HG03196 (cell line): ENCODE data around the gene LYPD4.
"Not testable (repeated sequence)": the region's sequence is repeated elsewhere in the genome, so short reads cannot be mapped to it uniquely, and the experiment has no call there.

ENCODE experiments used
- ATAC-seq: cut with Tn5 transposase; IDR thresholded peaks from one replicate; pipeline ENCODE4 v1.9.1; 2021; ENCODE audit not compliant: unreplicated experiment

The LYPD4 gene

DNA sequence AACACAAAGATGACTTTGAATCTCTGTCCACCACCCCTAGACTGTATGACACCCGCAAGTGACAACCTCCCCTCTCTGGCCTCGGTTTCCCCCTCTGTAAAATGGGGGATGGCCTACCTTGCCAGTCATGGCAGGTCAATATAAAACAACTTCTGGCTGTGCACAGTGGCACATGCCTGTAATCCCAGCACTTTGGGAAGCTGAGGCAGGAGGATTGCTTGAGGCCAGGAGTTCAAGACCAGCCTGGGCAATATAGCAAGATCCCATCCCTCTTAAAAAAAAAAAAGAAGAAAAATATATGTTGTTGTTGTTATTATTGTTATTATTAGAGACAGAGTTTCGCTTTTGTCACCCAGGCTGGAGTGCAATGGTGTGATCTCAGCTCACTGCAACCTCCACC is 31.5 kb upstream of the LYPD4 start:
- not testable (repeated sequence) for ATAC-seq

DNA sequence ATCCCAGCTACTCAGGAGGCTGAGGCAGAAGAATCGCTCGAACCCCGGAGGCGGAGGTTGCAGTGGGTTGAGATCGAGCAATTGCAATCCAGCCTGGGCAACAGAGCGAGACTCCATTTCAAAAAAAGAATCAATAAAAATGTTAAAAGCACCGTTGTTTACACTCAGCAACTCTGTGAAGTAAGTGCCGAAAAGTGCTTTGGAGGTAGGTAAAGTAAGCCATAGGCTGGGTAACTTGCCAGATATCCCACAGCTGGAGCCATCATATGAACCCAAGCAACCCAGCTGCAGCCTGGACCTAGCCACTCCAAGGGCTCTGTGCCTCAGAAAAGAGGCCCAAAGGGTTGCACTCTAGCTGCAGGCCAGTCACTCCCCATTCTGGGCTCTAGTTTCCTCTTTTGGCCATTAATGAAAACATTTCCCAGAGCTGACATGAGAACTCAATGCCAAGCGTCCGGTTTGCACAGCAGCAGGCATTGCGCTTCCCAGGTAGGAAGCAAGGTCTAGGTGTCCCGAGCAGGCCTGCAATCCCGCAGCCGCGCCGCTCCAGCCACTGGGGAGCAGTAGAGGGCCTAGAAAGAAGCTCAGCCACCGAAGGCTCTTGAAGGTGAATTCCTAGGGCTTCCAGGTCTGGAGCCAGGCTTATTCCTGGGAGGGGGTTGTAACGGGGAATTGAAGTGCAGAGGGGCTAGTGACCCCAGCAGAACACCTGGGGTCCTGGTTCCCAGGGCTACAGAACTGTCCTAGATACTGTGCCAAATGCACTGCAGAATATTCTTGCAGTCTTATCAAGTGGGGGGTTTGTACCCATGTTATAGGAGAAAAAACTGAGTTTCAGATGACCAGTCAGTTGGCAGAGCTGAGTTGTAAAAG is 28.5 kb upstream of the LYPD4 start:
- ATAC-seq: no peak

DNA sequence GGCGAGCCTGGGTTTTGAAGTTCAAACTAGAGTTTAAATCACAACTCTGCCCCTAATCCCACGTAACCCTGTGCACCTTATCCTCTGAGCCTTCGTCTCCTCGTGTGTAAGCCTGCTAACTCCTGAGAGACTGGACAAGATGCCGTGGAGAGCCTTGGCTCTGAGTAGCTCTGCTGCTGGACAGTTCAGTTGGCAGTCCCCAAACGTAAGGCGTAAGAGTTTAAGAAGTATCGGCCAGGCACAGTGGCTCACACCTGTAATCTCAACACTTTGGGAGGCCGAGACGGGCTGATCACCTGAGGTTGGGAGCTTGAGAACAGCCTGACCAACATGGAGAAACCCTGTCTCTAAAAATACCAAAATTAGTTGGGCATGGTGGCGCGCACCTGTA is 27.9 kb upstream of the LYPD4 start:
- ATAC-seq: no peak

DNA sequence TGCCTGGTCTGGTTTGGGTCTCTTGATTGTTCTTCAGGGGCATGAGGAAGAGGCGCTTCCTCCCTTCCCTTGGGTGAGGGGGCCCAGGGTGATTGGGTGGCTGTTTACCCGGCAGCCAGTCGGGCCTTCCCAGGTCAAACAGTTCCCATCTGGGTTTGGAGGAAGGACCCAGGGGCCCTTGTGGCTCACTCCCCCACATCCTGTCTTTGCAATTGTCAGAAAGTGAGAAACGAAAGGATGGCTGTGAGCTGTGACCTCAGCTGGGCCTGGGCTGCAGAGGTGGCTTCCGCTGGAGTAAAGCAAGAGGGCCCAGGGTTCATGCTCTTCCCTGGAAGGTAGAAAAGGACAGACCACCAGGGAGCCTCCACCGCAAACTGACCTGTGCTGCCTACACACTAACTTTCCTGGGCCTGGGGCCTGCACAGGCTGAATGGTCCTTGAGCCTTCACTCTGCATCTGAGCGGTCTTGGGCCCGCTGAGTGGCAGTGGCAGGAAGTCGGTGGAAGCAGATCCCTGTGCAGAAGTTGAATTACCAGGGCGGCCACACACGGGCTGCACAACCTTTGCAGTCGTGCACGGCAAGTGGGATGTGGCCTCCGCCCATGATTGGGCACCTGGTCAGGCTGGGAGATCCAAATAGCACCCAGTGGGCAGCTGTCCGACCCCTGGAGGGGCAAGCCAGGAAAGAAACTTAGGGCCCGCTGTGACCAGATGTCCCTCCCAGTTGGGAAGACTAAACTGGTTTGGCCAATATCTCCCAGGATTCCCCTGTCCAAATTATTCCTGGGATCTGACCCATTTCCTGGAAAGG is 27.3 kb upstream of the LYPD4 start:
- ATAC-seq: peak; percentile 45

- ATAC-seq: no peak
These were observed 26.0 kb upstream of the LYPD4 start for GRCh38 chr19:41870401-41870873.

GRCh38 chr19:41869374-41869955 is 25.0 kb upstream of the LYPD4 start:
- ATAC-seq: no peak

DNA sequence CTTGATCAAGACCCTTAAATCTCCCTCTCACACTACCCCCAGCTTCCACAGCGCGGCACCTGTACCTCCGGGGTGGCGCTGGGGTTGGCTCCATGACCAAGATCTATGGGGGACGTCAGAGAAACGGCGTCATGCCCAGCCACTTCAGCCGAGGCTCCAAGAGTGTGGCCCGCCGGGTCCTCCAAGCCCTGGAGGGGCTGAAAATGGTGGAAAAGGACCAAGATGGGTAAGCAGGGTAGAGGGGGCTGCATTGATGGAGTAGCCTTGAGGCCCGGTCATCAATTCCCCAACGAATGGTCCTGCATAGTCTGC is 24.5 kb upstream of the LYPD4 start:
- no peak for ATAC-seq

DNA sequence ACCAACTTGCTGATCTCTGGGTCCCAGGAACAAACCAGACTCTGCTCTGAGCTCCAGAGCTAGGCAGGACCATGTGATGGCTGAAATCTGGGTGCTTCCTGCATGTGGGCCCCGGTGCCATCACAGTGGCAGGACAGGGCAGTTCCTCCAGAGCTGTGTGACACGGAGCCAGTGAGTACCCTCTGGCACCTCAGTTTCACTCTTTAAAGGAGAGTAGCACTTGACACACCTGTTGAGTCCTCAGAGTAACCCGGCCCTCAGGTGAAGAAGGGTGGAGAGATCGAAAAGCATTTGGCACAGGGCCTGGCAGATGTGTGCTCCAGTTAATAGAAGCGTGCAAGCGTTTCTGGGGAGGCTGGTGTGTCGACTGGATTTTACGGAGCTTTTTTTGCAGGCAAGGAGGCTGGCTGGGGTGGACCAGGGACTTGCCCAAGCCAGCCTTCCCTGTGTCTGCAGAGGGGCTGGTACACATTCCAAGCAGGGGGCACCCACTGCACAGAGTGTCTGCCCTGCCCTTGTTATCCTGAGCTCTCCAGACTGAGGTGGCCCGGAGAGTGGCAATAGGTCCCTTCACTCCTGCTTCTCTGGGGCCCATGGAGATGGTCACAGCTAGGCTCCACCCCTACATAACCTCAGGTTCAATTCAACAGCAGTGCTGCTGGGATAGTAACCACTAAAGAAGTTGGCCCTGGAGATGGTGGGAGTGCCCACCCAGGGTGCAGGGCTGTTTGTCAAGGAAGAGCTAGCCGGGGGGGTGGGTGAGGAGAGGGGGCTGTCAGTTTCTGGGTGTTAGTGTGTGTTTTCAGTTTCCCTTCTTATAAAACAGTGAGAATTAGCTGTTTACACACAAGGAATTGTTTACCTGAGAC is 23.9 kb upstream of the LYPD4 start:
- no peak for ATAC-seq

GRCh38 chr19:41866284-41866683 is 21.8 kb upstream of the LYPD4 start:
- ATAC-seq: no peak

GRCh38 chr19:41864374-41864773 is 19.9 kb upstream of the LYPD4 start:
- ATAC-seq: no peak

DNA sequence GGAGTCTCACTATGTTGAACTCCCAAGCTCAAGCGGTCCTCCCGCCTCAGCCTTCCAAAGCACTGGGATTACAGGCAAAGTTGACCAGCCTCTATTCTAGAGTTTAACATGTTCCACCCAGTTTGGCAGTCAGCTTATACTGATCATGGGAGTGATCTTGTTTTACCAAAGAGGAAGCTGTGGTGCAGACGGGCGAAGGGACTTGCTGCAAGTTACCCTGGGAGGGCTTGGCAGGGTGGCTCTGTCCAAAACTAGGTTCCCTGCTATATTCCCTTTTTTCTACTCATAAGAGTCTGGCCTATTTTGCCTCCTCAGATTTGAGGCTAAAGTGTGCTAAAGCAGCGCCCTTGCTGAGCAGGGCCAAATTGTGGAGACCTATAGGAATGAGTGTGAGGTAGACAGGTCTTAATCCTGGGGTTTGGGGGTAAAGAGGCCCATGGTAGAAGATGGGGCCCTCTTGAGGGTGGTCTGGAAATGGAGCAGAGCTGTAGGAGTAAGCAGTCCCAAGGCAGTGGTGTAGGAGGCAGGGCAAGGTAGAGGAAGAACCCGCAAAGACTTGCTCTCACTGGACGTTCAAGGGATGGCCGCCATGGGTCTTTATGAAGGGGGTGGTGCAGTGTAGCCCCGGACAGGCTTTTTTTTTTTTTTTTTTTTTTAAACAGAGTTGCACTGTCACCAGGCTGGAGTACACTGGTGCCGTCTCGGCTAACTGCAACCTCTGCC is 18.9 kb upstream of the LYPD4 start:
- no peak for ATAC-seq

- no peak for ATAC-seq
These were observed 18.0 kb upstream of the LYPD4 start for GRCh38 chr19:41862445-41862986.

DNA sequence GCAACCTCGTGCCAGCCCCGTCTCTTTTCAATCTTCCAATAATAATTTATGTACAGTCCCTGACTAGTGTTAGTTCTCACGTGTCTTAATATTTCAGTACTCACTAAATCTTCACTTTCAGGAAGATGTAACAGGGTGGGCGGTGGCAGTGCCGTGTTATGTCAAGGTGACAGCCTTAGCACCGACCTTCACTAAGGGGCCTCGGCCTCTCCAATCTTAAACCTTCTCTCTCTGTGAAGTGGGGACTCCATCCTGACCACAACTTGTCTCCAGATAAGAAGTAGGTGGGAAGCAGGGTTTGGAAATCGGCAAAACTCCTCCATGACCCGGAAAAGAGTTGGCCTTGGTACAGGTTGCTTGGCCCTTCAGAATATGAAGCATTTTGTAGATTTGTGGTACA is 17.4 kb upstream of the LYPD4 start:
- ATAC-seq: no peak

DNA sequence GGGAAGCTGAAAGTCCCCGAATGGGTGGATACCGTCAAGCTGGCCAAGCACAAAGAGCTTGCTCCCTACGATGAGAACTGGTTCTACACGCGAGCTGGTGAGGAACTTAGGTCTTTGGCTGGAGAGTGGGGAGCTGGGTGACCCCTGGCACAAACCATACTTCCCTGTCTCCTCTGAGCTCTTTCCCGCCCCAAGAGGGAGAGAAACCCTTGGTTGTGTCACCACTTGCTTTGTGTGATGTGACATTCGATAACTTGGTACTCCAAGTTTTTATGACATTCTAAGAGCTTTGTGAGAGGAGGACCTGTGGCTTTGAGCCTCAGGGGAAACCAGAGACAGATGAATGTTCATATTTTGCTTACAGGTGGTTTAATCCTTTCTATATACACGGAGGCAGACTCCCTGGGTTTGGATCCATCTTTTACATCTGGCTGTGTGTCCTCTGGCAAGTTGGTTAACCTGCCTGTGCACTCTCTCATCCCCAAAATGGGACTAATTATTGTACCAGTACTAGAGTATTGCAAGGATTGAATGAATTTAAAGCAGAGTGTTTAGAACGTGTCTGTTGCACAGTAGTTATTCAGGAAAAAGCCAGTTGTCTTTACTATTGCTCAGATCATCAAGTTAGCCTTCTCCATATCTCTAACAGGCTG is 16.8 kb upstream of the LYPD4 start:
- no peak for ATAC-seq

GRCh38 chr19:41860419-41861115 is 16.1 kb upstream of the LYPD4 start:
- peak; percentile 2 for ATAC-seq

DNA sequence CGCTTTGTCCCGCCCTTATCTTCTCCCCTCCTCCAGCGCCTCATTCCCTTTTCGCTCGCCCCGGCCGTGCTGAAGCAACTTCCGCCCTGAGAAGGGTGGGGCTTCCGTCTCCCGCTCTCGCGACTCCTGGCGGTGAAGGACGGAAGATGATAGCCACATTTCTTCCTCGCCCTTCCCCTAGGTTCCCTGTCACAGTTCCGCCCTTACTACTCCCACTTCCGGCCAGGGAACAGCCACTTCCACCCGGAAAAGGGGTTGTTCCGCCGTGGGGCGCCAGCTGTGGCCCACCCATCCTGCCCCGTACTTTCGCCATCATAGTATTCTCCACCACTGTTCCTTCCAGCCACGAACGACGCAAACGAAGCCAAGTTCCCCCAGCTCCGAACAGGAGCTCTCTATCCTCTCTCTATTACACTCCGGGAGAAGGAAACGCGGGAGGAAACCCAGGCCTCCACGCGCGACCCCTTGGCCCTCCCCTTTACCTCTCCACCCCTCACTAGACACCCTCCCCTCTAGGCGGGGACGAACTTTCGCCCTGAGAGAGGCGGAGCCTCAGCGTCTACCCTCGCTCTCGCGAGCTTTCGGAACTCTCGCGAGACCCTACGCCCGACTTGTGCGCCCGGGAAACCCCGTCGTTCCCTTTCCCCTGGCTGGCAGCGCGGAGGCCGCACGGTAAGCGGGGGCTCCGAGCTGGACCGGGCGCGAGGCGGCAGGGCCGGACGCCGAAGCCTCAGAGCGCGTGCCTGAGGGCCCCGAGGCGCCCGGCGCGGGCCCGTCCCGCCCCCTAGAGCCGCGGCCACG is 15.3 kb upstream of the LYPD4 start, which contains the start of gene RPS19:
Gene RPS19, plus strand, starts transcription at position 638 of the 801 bp plus-strand sequence. CDS start 520 bp downstream, outside the sequence.
- peak; percentile 84 for ATAC-seq

GRCh38 chr19:41859213-41859617 is 14.7 kb upstream of the LYPD4 start:
- no peak for ATAC-seq

- no peak for ATAC-seq
These were observed 9.3 kb upstream of the LYPD4 start for GRCh38 chr19:41853768-41854167.
